Mesothelial cell of epicardium (in vitro differentiated cells): ENCODE data around the gene PRLH. TPM values are rescaled to one million over a fixed set of nuclear protein-coding genes. Genes with fewer than 3 reads are reported as not detected.

Source experiments
- DNase-seq, 2 experiments: peaks; one replicate each; pipeline ENCODE4 v3.0.0; 2021; ENCODE audit warnings: low spot score in 2 of 2; ENCODE audit not compliant: unreplicated experiment in 2 of 2
- H3K27ac Mint-ChIP-seq: 2 replicates; pipeline ENCODE4 v1.8.0; 2021; ENCODE audit warnings: mixed read lengths
- H3K27me3 Mint-ChIP-seq: 2 replicates; pipeline ENCODE4 v1.8.0; 2021; ENCODE audit warnings: low read depth, mixed read lengths
- H3K36me3 Mint-ChIP-seq: 2 replicates; pipeline ENCODE4 v1.8.0; 2021; ENCODE audit warnings: mixed read lengths
- H3K4me1 Mint-ChIP-seq: 2 replicates; pipeline ENCODE4 v1.8.0; 2021; ENCODE audit warnings: mixed read lengths
- H3K4me3 Mint-ChIP-seq: 2 replicates; pipeline ENCODE4 v1.8.0; 2021; ENCODE audit warnings: mild to moderate bottlenecking, moderate library complexity, mixed read lengths
- H3K9me3 Mint-ChIP-seq: 2 replicates; pipeline ENCODE4 v1.8.0; 2021; ENCODE audit warnings: mixed read lengths
- CTCF ChIP-seq: fragments of 200-600 bp; sonication (generic); IDR thresholded peaks from one replicate; pipeline ENCODE4 v1.5.0; 2021; ENCODE audit warnings: antibody characterized with exemption; ENCODE audit not compliant: unreplicated experiment
- total RNA-seq: library from RNA; stranded (reverse); gene quantifications from 3 replicates; pipeline ENCODE4 v1.2.1, GENCODE V29; 2021

The PRLH gene
- total RNA-seq, 1 donor from 2014 or later = not detected

- peaks cover 9% of the 10 kb centered on the region for H3K4me1 Mint-ChIP-seq
- H3K27ac Mint-ChIP-seq = no peak overlapping the region
- H3K36me3 Mint-ChIP-seq = no peaks in the 10 kb centered on the region
- peak; percentile 88 to 96 for DNase-seq
- TF ChIP-seq CTCF = peak; percentile 95
- peaks cover 3% of the 10 kb centered on the region for H3K9me3 Mint-ChIP-seq
- peak overlapping the region; percentile 48 for H3K4me3 Mint-ChIP-seq
- no peaks in the 10 kb centered on the region for H3K27me3 Mint-ChIP-seq
These were observed 5.8 kb downstream of the PRLH start for GRCh38 chr2:237572021-237572741.

- Mint-ChIP-seq H3K27me3 (no peaks in the 10 kb centered on the region), H3K9me3 (peaks cover 3% of the 10 kb centered on the region), H3K4me1 (peaks cover 9% of the 10 kb centered on the region), H3K36me3 (no peaks in the 10 kb centered on the region), H3K27ac (no peak overlapping the region), H3K4me3 (no peak overlapping the region)
- DNase-seq = no peak
- no peak for TF ChIP-seq CTCF
These were observed 6.3 kb downstream of the PRLH start for GRCh38 chr2:237572742-237573101.

- no peaks in the 10 kb centered on the region for H3K27me3 Mint-ChIP-seq
- TF ChIP-seq CTCF = no peak
- DNase-seq = no peak
- H3K36me3 Mint-ChIP-seq = no peaks in the 10 kb centered on the region
- H3K9me3 Mint-ChIP-seq = peaks cover 2% of the 10 kb centered on the region
- no peak overlapping the region for H3K4me3 Mint-ChIP-seq
- peaks cover 9% of the 10 kb centered on the region for H3K4me1 Mint-ChIP-seq
- H3K27ac Mint-ChIP-seq = no peak overlapping the region
These were observed 7.5 kb downstream of the PRLH start for GRCh38 chr2:237573721-237574415.

GRCh38 chr2:237574467-237574866, 8.1 kb downstream of the PRLH start:
- no peak for DNase-seq
- no peak overlapping the region for H3K4me3 Mint-ChIP-seq
- no peaks in the 10 kb centered on the region for H3K36me3 Mint-ChIP-seq
- no peaks in the 10 kb centered on the region for H3K27me3 Mint-ChIP-seq
- TF ChIP-seq CTCF = no peak
- H3K4me1 Mint-ChIP-seq = peaks cover 9% of the 10 kb centered on the region
- H3K9me3 Mint-ChIP-seq = no peaks in the 10 kb centered on the region
- no peak overlapping the region for H3K27ac Mint-ChIP-seq

GRCh38 chr2:237574894-237575868, 8.8 kb downstream of the PRLH start:
- no peak for TF ChIP-seq CTCF
- Mint-ChIP-seq H3K27me3 (no peaks in the 10 kb centered on the region), H3K36me3 (no peaks in the 10 kb centered on the region), H3K27ac (no peak overlapping the region), H3K9me3 (no peaks in the 10 kb centered on the region), H3K4me1 (peaks cover 9% of the 10 kb centered on the region), H3K4me3 (no peak overlapping the region)
- no peak for DNase-seq
